Measurements from ENCODE around the gene PIP5K1B. TPM values are rescaled to one million over a fixed set of nuclear protein-coding genes. Genes with fewer than 3 reads are reported as not detected.

Gene PIP5K1B
- total and polyA plus RNA-seq, 2 of the 13 experiments (the other 11 are each of a cell fraction or from before 2014, with no cell fraction given), result 15.8 to 17.5 TPM

GRCh38 chr9:68779558-68780379 is 74.7 kb downstream of the PIP5K1B start (continued):
- TF ChIP-seq ZNF101 (CRISPR knock-in tag; IDR thresholded peaks at IDR 0.05; ENCODE audit: borderline replicate concordance, low read depth) (no peak), ZNF781 (CRISPR knock-in tag; IDR thresholded peaks at IDR 0.05; ENCODE audit: borderline replicate concordance, not compliant biosample characterization) (no peak), CHCHD3 (CRISPR knock-in tag; IDR thresholded peaks at IDR 0.05) (no peak), ZNF749 (CRISPR knock-in tag; IDR thresholded peaks at IDR 0.05; ENCODE audit: borderline replicate concordance) (no peak; the same call in 1 of the 2 replicates), SOX5 (CRISPR knock-in tag; IDR thresholded peaks at IDR 0.05; ENCODE audit: borderline replicate concordance) (no peak; the same call in none of the 2 replicates), ZNF839 (CRISPR knock-in tag; IDR thresholded peaks at IDR 0.05; ENCODE audit: borderline replicate concordance) (peak; percentile 64; the same call in 1 of the 2 replicates), YEATS4 (CRISPR knock-in tag; IDR thresholded peaks at IDR 0.05; ENCODE audit: borderline replicate concordance) (peak; percentile 88; the same call in 1 of the 2 replicates), ZSCAN5A (CRISPR knock-in tag; IDR thresholded peaks at IDR 0.05; ENCODE audit: borderline replicate concordance) (no peak), PBX2 (CRISPR knock-in tag; IDR thresholded peaks at IDR 0.05) (no peak), ZNF230 (CRISPR knock-in tag; IDR thresholded peaks at IDR 0.05) (no peak; the same call in 1 of the 2 replicates), NFKB2 (CRISPR knock-in tag; IDR thresholded peaks at IDR 0.05; ENCODE audit: borderline replicate concordance) (peak; percentile 78; the same call in 1 of the 2 replicates), ZBTB44 (CRISPR knock-in tag; IDR thresholded peaks at IDR 0.05) (no peak), ZNF7 (CRISPR knock-in tag; IDR thresholded peaks at IDR 0.05) (no peak), GABPB1 (CRISPR knock-in tag; IDR thresholded peaks at IDR 0.05) (peak; percentile 77; the same call in 1 of the 2 replicates), ZNF333 (CRISPR knock-in tag; IDR thresholded peaks at IDR 0.05; ENCODE audit: borderline replicate concordance) (peak; percentile 91), ZNF605 (CRISPR knock-in tag; IDR thresholded peaks at IDR 0.05) (peak; percentile 84), ZNF83 (CRISPR knock-in tag; IDR thresholded peaks at IDR 0.05; ENCODE audit: borderline replicate concordance) (no peak), HBP1 (CRISPR knock-in tag; IDR thresholded peaks at IDR 0.05; ENCODE audit: low read depth) (peak; percentile 11; the same call in 1 of the 2 replicates), KAT8 (CRISPR knock-in tag; IDR thresholded peaks at IDR 0.05) (peak; percentile 97), MAZ (IDR thresholded peaks at IDR 0.05; ENCODE audit: borderline replicate concordance, low read depth, low read length) (peak; percentile 100), MAZ (CRISPR knock-in tag; IDR thresholded peaks at IDR 0.05; ENCODE audit: low read depth) (peak; percentile 99), MTF2 (CRISPR knock-in tag; IDR thresholded peaks at IDR 0.05; ENCODE audit: borderline replicate concordance) (0 out of 2 replicates have a peak, but pooled peaks have one; percentile 13), ZNF788 (CRISPR knock-in tag; IDR thresholded peaks at IDR 0.05; ENCODE audit: borderline replicate concordance) (peak; percentile 60; the same call in 1 of the 2 replicates), TAF15 (IDR thresholded peaks at IDR 0.05; ENCODE audit: low read depth, low read length, poor library complexity, severe bottlenecking) (no peak)
